ENCODE results near the gene SLC9A9.

The SLC9A9 gene

GRCh38 chr3:143757691-143758090 lies 90.6 kb downstream of the SLC9A9 start:
- no peak for DNase-seq (ENCODE audit: low read depth, low spot score)

GRCh38 chr3:143755978-143756377 lies 92.3 kb downstream of the SLC9A9 start:
- DNase-seq (ENCODE audit: low read depth, low spot score): no peak

- DNase-seq (ENCODE audit: low read depth, low spot score): no peak
Measured at GRCh38 chr3:143754090-143754489, 94.2 kb downstream of the SLC9A9 start.

GRCh38 chr3:143753456-143753855 lies 94.8 kb downstream of the SLC9A9 start:
- DNase-seq (ENCODE audit: low read depth, low spot score): no peak

GRCh38 chr3:143753006-143753405 lies 95.3 kb downstream of the SLC9A9 start:
- no peak for DNase-seq (ENCODE audit: low read depth, low spot score)

GRCh38 chr3:143751643-143752178 lies 96.6 kb downstream of the SLC9A9 start:
- no peak for DNase-seq (ENCODE audit: low read depth, low spot score)

- DNase-seq (ENCODE audit: low read depth, low spot score): no peak
Measured at GRCh38 chr3:143750841-143751240, 97.4 kb downstream of the SLC9A9 start.

- no peak for DNase-seq (ENCODE audit: low read depth, low spot score)
Measured at GRCh38 chr3:143749926-143750325, 98.3 kb downstream of the SLC9A9 start.

GRCh38 chr3:143737065-143737464 lies 111.2 kb downstream of the SLC9A9 start:
- no peak for DNase-seq (ENCODE audit: low read depth, low spot score)

- no peak for DNase-seq (ENCODE audit: low read depth, low spot score)
Measured at GRCh38 chr3:143736205-143736997, 111.9 kb downstream of the SLC9A9 start.

- no peak for DNase-seq (ENCODE audit: low read depth, low spot score)
Measured at GRCh38 chr3:143731776-143732175, 116.5 kb downstream of the SLC9A9 start.

GRCh38 chr3:143731320-143731719 lies 116.9 kb downstream of the SLC9A9 start:
- no peak for DNase-seq (ENCODE audit: low read depth, low spot score)

- DNase-seq (ENCODE audit: low read depth, low spot score): no peak
Measured at GRCh38 chr3:143727391-143727790, 120.9 kb downstream of the SLC9A9 start.

- DNase-seq (ENCODE audit: low read depth, low spot score): no peak
Measured at GRCh38 chr3:143726727-143727126, 121.5 kb downstream of the SLC9A9 start.

- no peak for DNase-seq (ENCODE audit: low read depth, low spot score)
Measured at GRCh38 chr3:143720381-143720780, 127.9 kb downstream of the SLC9A9 start.

GRCh38 chr3:143718463-143718862 lies 129.8 kb downstream of the SLC9A9 start:
- no peak for DNase-seq (ENCODE audit: low read depth, low spot score)

GRCh38 chr3:143716731-143717130 lies 131.5 kb downstream of the SLC9A9 start:
- DNase-seq (ENCODE audit: low read depth, low spot score): no peak

- no peak for DNase-seq (ENCODE audit: low read depth, low spot score)
Measured at GRCh38 chr3:143712522-143712921, 135.7 kb downstream of the SLC9A9 start.

- no peak for DNase-seq (ENCODE audit: low read depth, low spot score)
Measured at GRCh38 chr3:143707848-143708247, 140.4 kb downstream of the SLC9A9 start.

GRCh38 chr3:143700431-143700975 lies 147.8 kb downstream of the SLC9A9 start:
- no peak for DNase-seq (ENCODE audit: low read depth, low spot score)

- DNase-seq (ENCODE audit: low read depth, low spot score): no peak
Measured at GRCh38 chr3:143699424-143699823, 148.8 kb downstream of the SLC9A9 start.

- no peak for DNase-seq (ENCODE audit: low read depth, low spot score)
Measured at GRCh38 chr3:143698682-143699303, 149.5 kb downstream of the SLC9A9 start.

GRCh38 chr3:143697975-143698374 lies 150.3 kb downstream of the SLC9A9 start:
- no peak for DNase-seq (ENCODE audit: low read depth, low spot score)
